BLaER1 (cell line): ENCODE measurements around the gene NAP1L4.

Source experiments
- H3K27ac ChIP-seq: shearing (Covaris generic); formaldehyde crosslinking; 2 replicates; pipeline ENCODE4 v1.8.1; 2022
- H3K27me3 ChIP-seq: shearing (Covaris generic); formaldehyde crosslinking; 2 replicates; pipeline ENCODE4 v1.8.1; 2022
- H3K36me3 ChIP-seq: shearing (Covaris generic); formaldehyde crosslinking; 2 replicates; pipeline ENCODE4 v1.8.1; 2022
- H3K4me1 ChIP-seq: shearing (Covaris generic); formaldehyde crosslinking; 2 replicates; pipeline ENCODE4 v1.8.1; 2022
- H3K4me2 ChIP-seq: shearing (Covaris generic); formaldehyde crosslinking; 2 replicates; pipeline ENCODE4 v1.8.1; 2022
- H3K4me3 ChIP-seq: shearing (Covaris generic); formaldehyde crosslinking; 2 replicates; pipeline ENCODE4 v1.8.1; 2022
- H3K9ac ChIP-seq: shearing (Covaris generic); formaldehyde crosslinking; 2 replicates; pipeline ENCODE4 v1.8.1; 2022
- H3K9me3 ChIP-seq: shearing (Covaris generic); formaldehyde crosslinking; 2 replicates; pipeline ENCODE4 v1.8.1; 2022
- H4K20me1 ChIP-seq: shearing (Covaris generic); formaldehyde crosslinking; 2 replicates; pipeline ENCODE4 v1.8.1; 2022
- Cebpa-rat ChIP-seq: shearing (Covaris generic); IDR thresholded peaks from 2 replicates; pipeline ENCODE4 v1.8.1; 2022

The NAP1L4 gene

DNA sequence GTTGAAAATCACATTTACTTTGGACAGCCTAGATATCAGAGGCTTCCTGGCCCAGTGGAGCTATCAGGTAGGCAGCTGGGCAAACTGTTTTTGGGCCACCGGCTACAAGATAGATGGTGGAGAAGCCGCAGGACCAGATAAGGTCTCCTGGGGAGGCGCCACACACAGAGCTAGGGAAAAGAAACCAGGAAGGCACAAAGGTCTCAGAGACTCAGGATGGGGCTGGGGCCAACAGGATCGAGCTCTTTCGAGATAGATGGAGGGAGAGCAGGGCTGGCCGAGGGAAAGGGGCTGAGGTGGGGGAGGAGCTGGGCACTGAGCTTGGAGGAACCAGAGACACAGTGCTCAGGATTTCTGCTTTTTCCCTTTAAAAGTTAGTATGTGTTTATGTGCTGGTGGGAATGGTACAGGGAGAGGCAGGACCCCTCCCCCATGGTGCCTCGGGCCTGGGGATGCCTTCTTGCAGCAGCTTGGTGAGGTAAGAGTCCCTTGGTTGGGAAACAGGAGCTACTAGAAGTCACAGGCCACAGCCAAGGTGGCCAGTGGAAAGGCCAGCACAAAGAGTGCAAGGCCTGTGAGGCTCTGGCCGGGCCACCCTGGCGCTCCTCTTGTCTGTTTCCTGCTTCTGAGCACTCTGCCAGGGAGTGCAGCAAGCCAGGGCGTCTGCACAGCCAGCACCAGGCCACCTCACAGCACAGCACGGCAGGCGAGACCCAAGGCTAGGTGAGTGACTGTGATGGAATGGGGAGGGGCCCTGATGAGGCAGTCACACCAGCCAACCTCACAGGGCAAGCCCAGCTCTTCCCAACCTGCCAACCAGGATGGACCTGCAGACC lies 11.5 kb upstream of the NAP1L4 start:
- peaks cover 25% of the 10 kb centered on the region; the same call in 1 of the 2 replicates for H4K20me1 ChIP-seq
- H3K9me3 ChIP-seq: no peaks in the 10 kb centered on the region
- peaks cover 83% of the 10 kb centered on the region for H3K36me3 ChIP-seq
- H3K4me1 ChIP-seq: peaks cover 22% of the 10 kb centered on the region
- no peak for TF ChIP-seq Cebpa-rat
- no peaks in the 10 kb centered on the region for H3K27me3 ChIP-seq
- H3K27ac ChIP-seq: no peak overlapping the region
- H3K4me2 ChIP-seq: no peak overlapping the region
- H3K4me3 ChIP-seq: no peak overlapping the region
- no peak overlapping the region for H3K9ac ChIP-seq

DNA sequence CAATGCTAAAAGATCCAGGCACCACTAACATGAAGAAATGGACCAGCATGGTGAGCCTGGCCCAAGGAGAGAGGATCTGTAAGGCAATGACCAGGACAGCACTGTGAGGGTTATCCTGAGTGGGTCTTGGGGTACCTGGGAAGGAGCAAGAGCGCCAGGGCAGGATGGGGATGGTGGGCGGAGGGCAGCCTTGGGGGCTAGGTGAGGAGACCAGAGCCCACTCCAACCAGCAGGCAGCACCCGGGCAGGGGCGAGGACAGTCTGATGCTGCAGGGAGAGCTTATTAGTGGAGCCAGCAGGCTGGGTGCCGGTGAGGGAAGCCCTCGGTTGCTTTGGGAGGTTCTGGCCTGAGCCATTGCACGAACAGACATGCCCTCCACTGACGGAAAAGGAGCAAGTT lies 10.7 kb upstream of the NAP1L4 start:
- H3K9ac ChIP-seq: no peak overlapping the region
- H3K4me2 ChIP-seq: no peak overlapping the region
- H3K9me3 ChIP-seq: no peaks in the 10 kb centered on the region
- no peaks in the 10 kb centered on the region for H3K27me3 ChIP-seq
- no peak overlapping the region for H3K27ac ChIP-seq
- TF ChIP-seq Cebpa-rat: no peak
- H3K36me3 ChIP-seq: peaks cover 77% of the 10 kb centered on the region
- H4K20me1 ChIP-seq: peaks cover 24% of the 10 kb centered on the region; the same call in 1 of the 2 replicates
- H3K4me3 ChIP-seq: no peak overlapping the region
- peaks cover 22% of the 10 kb centered on the region for H3K4me1 ChIP-seq

GRCh38 chr11:3002351-3002861 lies 10.3 kb upstream of the NAP1L4 start:
- H3K9ac ChIP-seq: no peak overlapping the region
- TF ChIP-seq Cebpa-rat: no peak

GRCh38 chr11:3001496-3001895 lies 9.4 kb upstream of the NAP1L4 start:
- H3K4me1 ChIP-seq: peaks cover 8% of the 10 kb centered on the region
- H3K9ac ChIP-seq: no peak overlapping the region
- H3K4me3 ChIP-seq: no peak overlapping the region
- peaks cover 10% of the 10 kb centered on the region; the same call in 1 of the 2 replicates for H4K20me1 ChIP-seq
- no peak overlapping the region for H3K4me2 ChIP-seq
- H3K27me3 ChIP-seq: no peaks in the 10 kb centered on the region
- TF ChIP-seq Cebpa-rat: no peak
- H3K27ac ChIP-seq: no peak overlapping the region
- no peaks in the 10 kb centered on the region for H3K9me3 ChIP-seq
- H3K36me3 ChIP-seq: peaks cover 70% of the 10 kb centered on the region

More at GRCh38 chr11:3002351-3002861, 10.3 kb upstream of the NAP1L4 start:
- Histone ChIP-seq H3K27ac (no peak overlapping the region), H3K4me2 (no peak overlapping the region), H3K4me3 (no peak overlapping the region), H4K20me1 (peaks cover 19% of the 10 kb centered on the region; the same call in 1 of the 2 replicates), H3K4me1 (peaks cover 17% of the 10 kb centered on the region), H3K36me3 (peaks cover 72% of the 10 kb centered on the region), H3K9me3 (no peaks in the 10 kb centered on the region), H3K27me3 (no peaks in the 10 kb centered on the region)

DNA sequence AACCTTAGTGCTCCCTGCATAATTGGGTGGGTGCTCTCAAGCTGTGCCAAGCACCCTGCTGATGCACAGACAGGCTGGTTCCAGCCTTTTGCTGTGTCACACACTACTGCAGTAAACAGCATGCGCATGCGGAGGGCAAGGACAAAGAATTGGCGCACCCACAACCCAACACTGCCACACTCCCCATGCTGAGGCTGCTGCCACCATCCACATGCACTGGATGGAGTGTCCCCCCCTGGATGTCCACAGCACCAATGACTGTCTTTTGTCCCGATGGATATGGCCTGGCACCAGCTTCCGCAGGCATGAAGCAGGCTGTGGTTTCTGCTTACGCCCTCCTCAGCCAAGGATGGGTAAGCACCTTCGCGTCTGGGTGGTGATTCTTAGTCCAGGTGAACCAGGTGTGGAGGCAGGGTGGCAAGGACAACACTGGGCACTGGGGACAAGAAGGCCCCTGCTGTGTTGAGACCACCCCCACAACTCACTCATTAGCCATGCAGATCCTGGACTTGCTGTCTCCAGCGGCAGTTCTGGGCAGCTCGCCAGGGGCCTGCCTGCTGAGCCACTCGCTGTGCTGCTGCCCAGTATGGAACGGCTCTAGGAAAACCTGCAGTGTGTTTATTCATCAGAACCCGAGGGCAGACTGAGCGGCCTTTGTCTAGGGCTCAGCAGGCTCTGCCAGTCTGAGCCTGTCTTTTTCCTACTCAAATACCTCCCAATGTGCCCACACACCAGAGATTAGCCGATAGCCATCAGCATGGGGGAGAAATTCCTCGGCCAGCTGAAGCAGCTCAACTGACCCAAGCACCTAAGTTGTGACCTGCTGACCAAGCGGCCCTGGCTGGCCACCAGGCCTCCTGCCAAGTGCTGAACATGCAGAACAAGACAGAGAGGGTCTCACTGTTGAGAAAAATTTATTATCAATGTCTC lies 8.2 kb upstream of the NAP1L4 start:
- Histone ChIP-seq H3K27me3 (no peaks in the 10 kb centered on the region), H3K36me3 (peaks cover 59% of the 10 kb centered on the region), H3K4me1 (no peaks in the 10 kb centered on the region), H3K4me2 (no peak overlapping the region), H4K20me1 (no peaks in the 10 kb centered on the region), H3K4me3 (no peak overlapping the region), H3K9me3 (no peaks in the 10 kb centered on the region), H3K9ac (no peak overlapping the region), H3K27ac (no peak overlapping the region)
- TF ChIP-seq Cebpa-rat: no peak

DNA sequence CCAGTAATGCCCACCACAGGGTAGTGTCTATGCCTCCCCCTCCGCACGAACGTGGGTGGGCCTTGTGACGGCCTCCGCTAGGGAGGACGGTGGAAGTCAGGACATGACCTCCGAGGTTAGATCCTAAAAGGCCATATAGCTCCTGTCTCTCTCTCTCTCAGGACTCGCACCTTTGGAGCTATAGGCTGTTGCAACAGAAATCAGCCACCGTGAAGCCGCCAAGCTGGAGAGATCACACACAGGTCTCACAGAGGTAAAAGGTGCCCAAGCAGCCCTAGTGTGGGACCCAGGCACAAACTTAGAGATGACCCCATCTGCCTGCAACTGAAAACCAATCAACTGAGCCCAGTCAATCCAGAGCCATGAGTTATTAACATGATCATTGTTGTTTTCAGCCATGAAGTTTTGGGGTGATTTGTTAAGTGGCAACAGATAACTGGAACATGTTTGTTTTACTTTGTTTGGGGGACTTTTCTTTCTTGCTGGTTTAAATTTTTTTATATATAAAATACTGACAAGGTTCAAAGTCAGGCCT lies 7.4 kb upstream of the NAP1L4 start:
- no peak for TF ChIP-seq Cebpa-rat
- Histone ChIP-seq H3K9me3 (no peaks in the 10 kb centered on the region), H3K36me3 (peaks cover 53% of the 10 kb centered on the region), H4K20me1 (no peaks in the 10 kb centered on the region), H3K27me3 (no peaks in the 10 kb centered on the region), H3K4me1 (no peaks in the 10 kb centered on the region), H3K9ac (no peak overlapping the region), H3K4me2 (no peak overlapping the region), H3K4me3 (no peak overlapping the region), H3K27ac (no peak overlapping the region)

DNA sequence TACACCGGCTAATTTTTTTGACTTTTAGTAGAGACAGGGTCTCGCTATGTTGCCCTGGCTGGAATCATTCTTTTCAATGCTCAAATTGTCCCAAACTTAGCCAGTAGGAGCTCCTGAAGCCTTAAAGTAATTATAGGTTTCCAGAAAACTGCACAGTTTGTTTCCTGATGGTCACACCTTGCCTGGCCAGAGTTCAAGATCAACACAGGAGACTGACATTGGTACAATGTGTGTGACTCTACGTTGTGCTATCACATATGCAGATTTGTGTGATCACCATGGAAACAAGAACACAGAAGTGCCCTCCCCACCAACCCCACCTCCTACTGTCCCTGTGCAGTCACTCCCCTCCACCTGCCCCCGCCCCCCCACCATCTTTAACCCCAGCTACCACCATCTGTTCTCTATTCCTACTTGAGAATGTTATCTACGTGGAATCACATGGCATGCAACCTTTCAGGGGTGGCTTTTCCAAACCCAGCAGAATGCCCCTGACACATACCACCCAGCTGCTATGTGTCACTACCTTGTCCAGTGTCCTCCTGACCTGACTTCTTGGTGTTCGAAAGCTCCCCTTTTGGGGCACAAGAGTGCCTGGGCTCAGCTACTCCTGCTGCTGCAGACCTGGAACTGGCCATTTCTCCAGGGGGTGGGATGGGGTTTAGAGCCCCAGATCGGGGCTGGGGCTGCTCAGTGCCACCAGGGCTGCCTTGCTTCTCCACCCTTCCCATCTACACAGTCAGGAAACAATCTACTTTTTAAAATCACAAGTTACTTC lies 6.1 kb upstream of the NAP1L4 start:
- H4K20me1 ChIP-seq: no peaks in the 10 kb centered on the region
- H3K9me3 ChIP-seq: no peaks in the 10 kb centered on the region
- peaks cover 40% of the 10 kb centered on the region for H3K36me3 ChIP-seq
- H3K27ac ChIP-seq: no peak overlapping the region
- no peak overlapping the region for H3K9ac ChIP-seq
- H3K4me2 ChIP-seq: no peak overlapping the region
- no peaks in the 10 kb centered on the region for H3K27me3 ChIP-seq
- TF ChIP-seq Cebpa-rat: no peak
- H3K4me3 ChIP-seq: no peak overlapping the region
- peaks cover 6% of the 10 kb centered on the region for H3K4me1 ChIP-seq

- Histone ChIP-seq H3K4me2 (no peak overlapping the region), H4K20me1 (no peaks in the 10 kb centered on the region), H3K4me3 (no peak overlapping the region), H3K4me1 (peaks cover 11% of the 10 kb centered on the region), H3K36me3 (peaks cover 32% of the 10 kb centered on the region), H3K27ac (no peak overlapping the region), H3K9me3 (no peaks in the 10 kb centered on the region), H3K27me3 (no peaks in the 10 kb centered on the region), H3K9ac (no peak overlapping the region)
- no peak for TF ChIP-seq Cebpa-rat
Measured at GRCh38 chr11:2997406-2997805, 5.3 kb upstream of the NAP1L4 start.

DNA sequence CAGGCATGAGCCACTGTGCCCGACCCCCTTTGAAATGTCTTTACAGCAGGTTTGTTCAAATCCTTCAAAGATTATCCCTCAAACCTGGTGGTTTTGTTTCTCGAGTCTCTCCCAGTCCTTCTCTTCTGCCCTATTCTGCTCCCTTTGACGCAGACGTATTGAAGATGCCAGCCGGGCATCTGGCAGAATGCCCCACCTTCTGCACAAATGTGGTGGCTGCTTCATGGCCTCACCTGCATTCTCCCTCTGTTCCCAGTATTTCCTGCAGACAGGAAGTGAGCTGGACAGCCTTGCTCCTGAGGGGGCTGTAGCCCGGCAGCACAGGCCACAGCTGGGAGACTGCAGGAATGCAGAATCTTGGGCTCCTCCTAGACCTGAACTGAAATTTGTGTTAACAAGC lies 4.8 kb upstream of the NAP1L4 start:
- H3K4me1 ChIP-seq: peaks cover 11% of the 10 kb centered on the region
- no peaks in the 10 kb centered on the region for H3K9me3 ChIP-seq
- H3K36me3 ChIP-seq: peaks cover 28% of the 10 kb centered on the region
- no peak overlapping the region for H3K9ac ChIP-seq
- H3K27me3 ChIP-seq: no peaks in the 10 kb centered on the region
- no peaks in the 10 kb centered on the region for H4K20me1 ChIP-seq
- no peak for TF ChIP-seq Cebpa-rat
- H3K4me3 ChIP-seq: no peak overlapping the region
- H3K27ac ChIP-seq: no peak overlapping the region
- H3K4me2 ChIP-seq: no peak overlapping the region
